Measurements from ENCODE around the gene SP100. TPM values are rescaled to one million over a fixed set of nuclear protein-coding genes. Genes with fewer than 3 reads are reported as not detected.

The SP100 gene
- total and polyA plus RNA-seq, 11 donors = 32.6 to 133 (median 67.5) TPM

- no peaks in the 10 kb centered on the region for H3K27me3 ChIP-seq
- H3K4me3 ChIP-seq = no peak overlapping the region
- no peaks in the 10 kb centered on the region for H3K9me3 ChIP-seq
- 81 to 83% (median 82%) methylated on average over 8 of the region's 8 CpGs for WGBS, 4 donors
- H3K36me3 ChIP-seq = peaks cover 0 to 100% (median 94%) of the 10 kb centered on the region in 9 donors
- ATAC-seq (peak in 1 of 4 donors; percentile 34), DNase-seq (no peak)
- H3K27ac ChIP-seq = peak overlapping the region in 1 of 12 donors; percentile 28
- intact Hi-C loops (cut with DNase I) = no loop called here
- TF ChIP-seq POLR2A (IDR thresholded peaks at IDR 0.05) (no peak), CTCF (IDR thresholded peaks at IDR 0.05) (no peak)
- peaks cover 0 to 53% (median 0%) of the 10 kb centered on the region in 12 donors for H3K4me1 ChIP-seq
These were observed 31.8 kb downstream of the SP100 start for GRCh38 chr2:230447455-230448451.

- Histone ChIP-seq H3K36me3 (peaks cover 0 to 98% (median 90%) of the 10 kb centered on the region in 9 donors), H3K4me3 (no peak overlapping the region), H3K4me1 (peaks cover 0 to 41% (median 0%) of the 10 kb centered on the region in 12 donors), H3K27ac (no peak overlapping the region), H3K9me3 (no peaks in the 10 kb centered on the region), H3K27me3 (no peaks in the 10 kb centered on the region)
- ATAC-seq = no peak
- no peak for DNase-seq
- TF ChIP-seq CTCF (IDR thresholded peaks at IDR 0.05) (no peak), POLR2A (IDR thresholded peaks at IDR 0.05) (no peak)
- intact Hi-C loops (cut with DNase I) = loop anchor here in 1 of 10 donors (10.0 kb wide), 1 partner anchor 225 kb away; the partner anchor contains the start of gene SP140
- WGBS, 4 donors = 89 to 94% (median 93%) methylated on average over 6 of the region's 6 CpGs
These were observed 34.0 kb downstream of the SP100 start for GRCh38 chr2:230449901-230450467.

GRCh38 chr2:230453006-230453405 is 37.0 kb downstream of the SP100 start:
- no peaks in the 10 kb centered on the region for H3K27me3 ChIP-seq
- H3K36me3 ChIP-seq = peaks cover 0 to 98% (median 90%) of the 10 kb centered on the region in 9 donors
- no peak for DNase-seq
- ATAC-seq = no peak
- WGBS, 4 donors = 89 to 93% (median 92%) methylated on average over 2 of the region's 2 CpGs
- no peak for TF ChIP-seq CTCF (IDR thresholded peaks at IDR 0.05)
- no peak for TF ChIP-seq POLR2A (IDR thresholded peaks at IDR 0.05)
- no peak overlapping the region for H3K4me3 ChIP-seq
- peaks cover 0 to 45% (median 0%) of the 10 kb centered on the region in 12 donors for H3K4me1 ChIP-seq
- no peak overlapping the region for H3K27ac ChIP-seq
- intact Hi-C loops (cut with DNase I) = loop anchor here in 1 of 10 donors (10.0 kb wide), 1 partner anchor 228 kb away; the partner anchor contains the start of gene SP140
- peaks cover 0 to 15% (median 0%) of the 10 kb centered on the region in 12 donors for H3K9me3 ChIP-seq
